HG02610 (cell line): ENCODE measurements around the gene ZNRF3.

Experiments used
- ATAC-seq: cut with Tn5 transposase; IDR thresholded peaks from one replicate; pipeline ENCODE4 v1.9.1; 2021; ENCODE audit warnings: mild to moderate bottlenecking, moderate library complexity; ENCODE audit not compliant: unreplicated experiment

ZNRF3 gene

GRCh38 chr22:28980326-28980725 is 97.0 kb downstream of the ZNRF3 start:
- ATAC-seq, result no peak

GRCh38 chr22:28981818-28982499 is 98.6 kb downstream of the ZNRF3 start:
- no peak for ATAC-seq

- ATAC-seq, result no peak
Observed at GRCh38 chr22:28983190-28983589, 99.8 kb downstream of the ZNRF3 start.

- no peak for ATAC-seq
Observed at GRCh38 chr22:28983788-28984441, 100.5 kb downstream of the ZNRF3 start.

- ATAC-seq, result no peak
Observed at GRCh38 chr22:28984482-28985158, 101.2 kb downstream of the ZNRF3 start.

- no peak for ATAC-seq
Observed at GRCh38 chr22:28985581-28986290, 102.4 kb downstream of the ZNRF3 start.

- no peak for ATAC-seq
Observed at GRCh38 chr22:28986366-28986765, 103.0 kb downstream of the ZNRF3 start.

- ATAC-seq, result no peak
Observed at GRCh38 chr22:28988457-28988856, 105.1 kb downstream of the ZNRF3 start.

GRCh38 chr22:28989035-28989464 is 105.7 kb downstream of the ZNRF3 start:
- no peak for ATAC-seq

- ATAC-seq, result no peak
Observed at GRCh38 chr22:28989484-28989883, 106.1 kb downstream of the ZNRF3 start.

- no peak for ATAC-seq
Observed at GRCh38 chr22:28989912-28990311, 106.5 kb downstream of the ZNRF3 start.

GRCh38 chr22:28992565-28993356 is 109.4 kb downstream of the ZNRF3 start:
- ATAC-seq, result no peak

GRCh38 chr22:28994522-28994921 is 111.2 kb downstream of the ZNRF3 start:
- no peak for ATAC-seq

- ATAC-seq, result no peak
Observed at GRCh38 chr22:28995551-28995950, 112.2 kb downstream of the ZNRF3 start.

- ATAC-seq, result no peak
Observed at GRCh38 chr22:28997342-28997741, 114.0 kb downstream of the ZNRF3 start.

GRCh38 chr22:28998681-28999080 is 115.3 kb downstream of the ZNRF3 start:
- no peak for ATAC-seq

GRCh38 chr22:28999510-28999909 is 116.1 kb downstream of the ZNRF3 start:
- no peak for ATAC-seq

GRCh38 chr22:28999919-29000556 is 116.7 kb downstream of the ZNRF3 start:
- no peak for ATAC-seq

GRCh38 chr22:29000641-29001040 is 117.3 kb downstream of the ZNRF3 start:
- ATAC-seq, result no peak

- no peak for ATAC-seq
Observed at GRCh38 chr22:29002603-29003002, 119.2 kb downstream of the ZNRF3 start.
